ENCODE results near the gene DNAJB13. TPM values are rescaled to one million over a fixed set of nuclear protein-coding genes. Genes with fewer than 3 reads are reported as not detected.

DNAJB13 gene
- total RNA-seq, 1 experiment from 2014 or later = 0.24 TPM

GRCh38 chr11:74019104-74019738 lies 68.4 kb downstream of the DNAJB13 start:
- Mint-ChIP-seq H3K4me3 (no peak overlapping the region), H3K27ac (no peak overlapping the region), H3K9me3 (no peaks in the 10 kb centered on the region), H3K27me3 (ENCODE audit: low read depth) (no peaks in the 10 kb centered on the region), H3K36me3 (peaks cover 4% of the 10 kb centered on the region), H3K4me1 (peaks cover 6% of the 10 kb centered on the region)
- TF ChIP-seq TEAD4 (CRISPR knock-in tag; IDR thresholded peaks at IDR 0.05) (no peak), MLX (CRISPR knock-in tag; IDR thresholded peaks at IDR 0.05) (no peak), MYBL2 (CRISPR knock-in tag; IDR thresholded peaks at IDR 0.05) (no peak), MXD4 (CRISPR knock-in tag; IDR thresholded peaks at IDR 0.05; ENCODE audit: borderline replicate concordance) (no peak), PREB (CRISPR knock-in tag; IDR thresholded peaks at IDR 0.05; ENCODE audit: borderline replicate concordance) (no peak), KAT7 (CRISPR knock-in tag; IDR thresholded peaks at IDR 0.05; ENCODE audit: borderline replicate concordance) (no peak), EMX1 (CRISPR knock-in tag; IDR thresholded peaks at IDR 0.05) (no peak), FOXP1 (CRISPR knock-in tag; IDR thresholded peaks at IDR 0.05; ENCODE audit: borderline replicate concordance) (no peak), ATF1 (CRISPR knock-in tag; IDR thresholded peaks at IDR 0.05) (no peak), ZNF317 (CRISPR knock-in tag; IDR thresholded peaks at IDR 0.05; ENCODE audit: borderline replicate concordance, low read depth) (no peak), OVOL2 (CRISPR knock-in tag; IDR thresholded peaks at IDR 0.05; ENCODE audit: borderline replicate concordance) (no peak)
- TF ChIP-seq, protein P1, sequence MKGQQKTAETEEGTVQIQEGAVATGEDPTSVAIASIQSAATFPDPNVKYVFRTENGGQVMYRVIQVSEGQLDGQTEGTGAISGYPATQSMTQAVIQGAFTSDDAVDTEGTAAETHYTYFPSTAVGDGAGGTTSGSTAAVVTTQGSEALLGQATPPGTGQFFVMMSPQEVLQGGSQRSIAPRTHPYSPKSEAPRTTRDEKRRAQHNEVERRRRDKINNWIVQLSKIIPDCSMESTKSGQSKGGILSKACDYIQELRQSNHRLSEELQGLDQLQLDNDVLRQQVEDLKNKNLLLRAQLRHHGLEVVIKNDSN (CRISPR knock-in tag; IDR thresholded peaks at IDR 0.05) = no peak
- TF ChIP-seq, protein P2, sequence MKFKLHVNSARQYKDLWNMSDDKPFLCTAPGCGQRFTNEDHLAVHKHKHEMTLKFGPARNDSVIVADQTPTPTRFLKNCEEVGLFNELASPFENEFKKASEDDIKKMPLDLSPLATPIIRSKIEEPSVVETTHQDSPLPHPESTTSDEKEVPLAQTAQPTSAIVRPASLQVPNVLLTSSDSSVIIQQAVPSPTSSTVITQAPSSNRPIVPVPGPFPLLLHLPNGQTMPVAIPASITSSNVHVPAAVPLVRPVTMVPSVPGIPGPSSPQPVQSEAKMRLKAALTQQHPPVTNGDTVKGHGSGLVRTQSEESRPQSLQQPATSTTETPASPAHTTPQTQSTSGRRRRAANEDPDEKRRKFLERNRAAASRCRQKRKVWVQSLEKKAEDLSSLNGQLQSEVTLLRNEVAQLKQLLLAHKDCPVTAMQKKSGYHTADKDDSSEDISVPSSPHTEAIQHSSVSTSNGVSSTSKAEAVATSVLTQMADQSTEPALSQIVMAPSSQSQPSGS (CRISPR knock-in tag; IDR thresholded peaks at IDR 0.05; ENCODE audit: borderline replicate concordance, low read depth) = no peak
- no peak for ATAC-seq
- CTCF ChIA-PET = interaction anchor here (1.2 kb wide), 1 partner anchor 9 kb away, joined by 3 read pairs; no protein-coding TSS in a partner anchor
- no peak for DNase-seq (ENCODE audit: low spot score)
- POLR2A ChIA-PET = no interaction called here

DNA sequence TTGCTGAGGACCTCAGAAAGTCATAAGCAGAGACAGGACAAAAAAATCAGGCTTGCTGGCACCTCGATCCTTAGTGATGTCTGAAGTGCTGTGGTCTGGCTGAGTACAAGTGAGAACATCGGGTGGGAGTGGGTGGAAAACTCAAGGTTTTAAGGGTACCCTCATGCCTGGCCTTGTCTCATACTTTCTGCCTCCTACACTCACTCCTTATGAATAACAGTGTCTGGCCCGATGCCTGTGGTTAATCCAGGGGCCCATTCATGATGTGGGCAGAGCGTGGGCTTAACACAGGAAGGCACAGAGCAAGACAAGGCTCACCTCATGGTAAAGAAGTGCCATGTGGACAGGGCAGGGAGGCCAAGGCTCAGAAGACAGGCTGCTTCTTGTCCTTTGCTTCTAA lies 69.0 kb downstream of the DNAJB13 start:
- TF ChIP-seq, protein P1 (CRISPR knock-in tag; IDR thresholded peaks at IDR 0.05) = no peak
- TF ChIP-seq OVOL2 (CRISPR knock-in tag; IDR thresholded peaks at IDR 0.05; ENCODE audit: borderline replicate concordance) = no peak
- TF ChIP-seq CDX4 (CRISPR knock-in tag; IDR thresholded peaks at IDR 0.05; ENCODE audit: borderline replicate concordance) = no peak
- no peak for TF ChIP-seq ERG (CRISPR knock-in tag; IDR thresholded peaks at IDR 0.05)
- TF ChIP-seq CREB1 (CRISPR knock-in tag; IDR thresholded peaks at IDR 0.05) = no peak
- TF ChIP-seq MXD4 (CRISPR knock-in tag; IDR thresholded peaks at IDR 0.05; ENCODE audit: borderline replicate concordance) = no peak
- no peak for TF ChIP-seq ESRRA (CRISPR knock-in tag; IDR thresholded peaks at IDR 0.05; ENCODE audit: borderline replicate concordance)
- TF ChIP-seq RORB (CRISPR knock-in tag; IDR thresholded peaks at IDR 0.05) = no peak
- TF ChIP-seq FOXP1 (CRISPR knock-in tag; IDR thresholded peaks at IDR 0.05; ENCODE audit: borderline replicate concordance) = no peak
- no peak for TF ChIP-seq ETV6 (CRISPR knock-in tag; IDR thresholded peaks at IDR 0.05)
- TF ChIP-seq ZNF396 (CRISPR knock-in tag; IDR thresholded peaks at IDR 0.05; ENCODE audit: borderline replicate concordance) = no peak
- TF ChIP-seq ZNF219 (CRISPR knock-in tag; IDR thresholded peaks at IDR 0.05; ENCODE audit: borderline replicate concordance) = no peak
- Mint-ChIP-seq H3K36me3 (peaks cover 4% of the 10 kb centered on the region), H3K9me3 (no peaks in the 10 kb centered on the region), H3K27me3 (ENCODE audit: low read depth) (no peaks in the 10 kb centered on the region), H3K4me1 (peaks cover 6% of the 10 kb centered on the region), H3K4me3 (no peak overlapping the region), H3K27ac (no peak overlapping the region)
- DNase-seq (ENCODE audit: low spot score) = no peak
- ChIA-PET CTCF (interaction anchor here (1.2 kb wide), 1 partner anchor 10 kb away, joined by 3 read pairs; no protein-coding TSS in a partner anchor), POLR2A (no interaction called here)
- ATAC-seq = no peak

Measured in WTC11 (cell line).